ENCODE results near the gene CRTC1. TPM values are rescaled to one million over a fixed set of nuclear protein-coding genes. Genes with fewer than 3 reads are reported as not detected.

CRTC1 gene
- total RNA-seq, 1 donor from 2014 or later = 39.7 TPM

DNA sequence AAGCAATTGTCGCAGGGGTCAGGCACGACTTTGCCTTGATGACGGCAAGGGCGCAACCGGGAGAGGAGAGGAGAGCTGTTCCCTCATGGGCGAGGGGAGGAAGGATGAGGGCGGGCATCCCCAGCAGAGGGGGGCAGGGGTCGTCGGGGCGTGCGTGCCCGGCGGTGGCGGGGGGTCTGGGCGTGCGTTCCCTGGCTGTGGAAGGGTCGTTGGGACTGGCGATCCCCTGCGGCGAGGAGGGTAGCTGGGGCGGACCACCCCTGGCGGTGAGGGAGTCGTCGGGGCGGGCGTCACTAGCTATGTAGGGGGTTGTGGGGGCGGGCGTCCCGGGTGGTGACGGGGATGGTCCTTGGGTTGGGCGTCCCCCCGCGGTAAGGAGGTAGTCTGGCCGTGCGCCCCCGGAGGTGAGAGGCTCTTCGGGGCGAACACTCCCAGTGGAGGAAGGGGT lies 106.0 kb downstream of the CRTC1 start:
- TF ChIP-seq, protein P1, sequence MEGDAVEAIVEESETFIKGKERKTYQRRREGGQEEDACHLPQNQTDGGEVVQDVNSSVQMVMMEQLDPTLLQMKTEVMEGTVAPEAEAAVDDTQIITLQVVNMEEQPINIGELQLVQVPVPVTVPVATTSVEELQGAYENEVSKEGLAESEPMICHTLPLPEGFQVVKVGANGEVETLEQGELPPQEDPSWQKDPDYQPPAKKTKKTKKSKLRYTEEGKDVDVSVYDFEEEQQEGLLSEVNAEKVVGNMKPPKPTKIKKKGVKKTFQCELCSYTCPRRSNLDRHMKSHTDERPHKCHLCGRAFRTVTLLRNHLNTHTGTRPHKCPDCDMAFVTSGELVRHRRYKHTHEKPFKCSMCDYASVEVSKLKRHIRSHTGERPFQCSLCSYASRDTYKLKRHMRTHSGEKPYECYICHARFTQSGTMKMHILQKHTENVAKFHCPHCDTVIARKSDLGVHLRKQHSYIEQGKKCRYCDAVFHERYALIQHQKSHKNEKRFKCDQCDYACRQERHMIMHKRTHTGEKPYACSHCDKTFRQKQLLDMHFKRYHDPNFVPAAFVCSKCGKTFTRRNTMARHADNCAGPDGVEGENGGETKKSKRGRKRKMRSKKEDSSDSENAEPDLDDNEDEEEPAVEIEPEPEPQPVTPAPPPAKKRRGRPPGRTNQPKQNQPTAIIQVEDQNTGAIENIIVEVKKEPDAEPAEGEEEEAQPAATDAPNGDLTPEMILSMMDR (IDR thresholded peaks at IDR 0.05; ENCODE audit: unreplicated experiment) = no peak
- Mint-ChIP-seq H3K27ac (peak overlapping the region; percentile 17), H3K9me3 (ENCODE audit: low read depth) (no peaks in the 10 kb centered on the region), H3K27me3 (peaks cover 85% of the 10 kb centered on the region), H3K4me3 (ENCODE audit: low read depth) (peak overlapping the region; percentile 7), H3K36me3 (ENCODE audit: insufficient read depth) (no peaks in the 10 kb centered on the region), H3K4me1 (ENCODE audit: low read depth) (peaks cover 8% of the 10 kb centered on the region)
- no peak for DNase-seq (ENCODE audit: low spot score, unreplicated experiment)

DNA sequence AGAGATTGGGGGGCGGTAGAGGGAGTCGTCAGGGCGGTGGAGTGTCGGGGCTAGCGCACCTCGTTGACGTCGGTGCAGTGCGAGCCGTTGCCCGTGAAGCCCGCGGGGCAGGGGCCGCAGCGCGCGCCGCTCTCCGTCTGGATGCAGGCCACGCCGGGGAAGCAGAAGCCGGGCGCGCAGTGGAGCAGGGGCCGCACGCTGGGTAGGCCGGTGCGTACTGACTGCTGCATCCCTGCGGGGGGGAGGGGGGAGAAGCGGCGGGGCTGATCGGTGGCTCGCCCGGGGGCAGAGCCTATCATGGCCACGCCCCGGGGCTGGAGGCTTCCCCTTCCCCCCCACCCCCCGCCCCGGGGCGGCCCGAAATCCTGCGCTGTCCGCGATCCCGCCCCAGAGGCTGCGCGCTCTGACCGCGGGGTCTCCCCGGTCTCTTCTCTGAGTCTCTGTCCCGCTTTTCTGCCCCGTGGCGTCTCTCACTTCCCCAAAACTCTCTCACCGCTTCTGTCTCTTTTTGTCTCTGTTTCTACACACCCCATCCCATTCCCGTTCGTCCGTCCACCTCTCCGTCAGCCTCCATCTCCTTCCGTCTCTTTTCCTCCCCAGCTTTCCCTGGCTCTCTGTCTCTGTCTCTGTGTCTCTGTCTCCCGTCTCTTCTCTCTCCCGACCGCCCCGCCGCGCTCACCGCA lies 106.5 kb downstream of the CRTC1 start:
- H3K27me3 Mint-ChIP-seq = peaks cover 82% of the 10 kb centered on the region
- DNase-seq (ENCODE audit: low spot score, unreplicated experiment) = no peak
- TF ChIP-seq, protein P1 (IDR thresholded peaks at IDR 0.05; ENCODE audit: unreplicated experiment) = no peak
- no peaks in the 10 kb centered on the region for H3K9me3 Mint-ChIP-seq (ENCODE audit: low read depth)
- H3K27ac Mint-ChIP-seq = no peak overlapping the region
- peak overlapping the region; percentile 22 for H3K4me3 Mint-ChIP-seq (ENCODE audit: low read depth)
- H3K4me1 Mint-ChIP-seq (ENCODE audit: low read depth) = peaks cover 8% of the 10 kb centered on the region
- no peaks in the 10 kb centered on the region for H3K36me3 Mint-ChIP-seq (ENCODE audit: insufficient read depth)

DNA sequence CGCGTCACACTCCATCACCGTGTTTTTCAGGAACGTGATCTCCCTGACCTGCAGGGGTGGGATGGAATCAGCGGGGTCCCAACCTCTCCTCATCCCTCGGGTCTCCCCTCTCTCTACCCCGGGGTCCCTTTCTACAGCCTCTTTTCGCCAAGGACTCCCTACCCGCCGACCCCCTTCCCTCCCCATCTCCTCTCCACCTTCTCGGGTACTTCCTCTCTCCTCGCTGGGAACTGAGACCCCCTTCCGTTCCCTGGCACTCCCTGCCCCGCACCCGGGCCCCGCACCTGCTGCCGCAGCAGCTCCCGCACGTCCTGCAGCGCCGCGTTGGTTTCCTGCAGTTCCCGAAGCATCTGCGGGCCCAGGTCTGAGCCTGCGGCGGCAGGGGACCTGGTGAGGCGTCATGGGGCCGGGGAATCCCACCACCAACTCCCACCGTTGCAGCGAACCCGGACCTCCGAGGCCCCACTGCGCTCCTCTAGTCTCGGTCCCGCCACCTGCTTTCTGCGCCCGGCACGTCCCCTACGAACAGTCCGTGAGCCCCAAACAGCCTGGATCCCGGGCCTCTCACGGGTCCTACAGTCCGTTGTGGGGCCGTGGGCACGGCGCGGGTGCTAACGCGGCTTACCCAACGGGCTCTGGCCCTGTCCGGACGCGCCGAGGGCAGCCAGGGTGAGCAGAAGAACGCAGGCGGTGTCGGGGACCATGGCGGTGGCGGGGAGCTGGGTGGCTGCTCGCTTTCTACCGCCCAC lies 107.3 kb downstream of the CRTC1 start, which contains the start of gene COMP:
Gene COMP (minus strand): TSS at position 740 of the 749 bp plus-strand sequence. CDS start 36 bp downstream, at position 704.
- no peak for DNase-seq (ENCODE audit: low spot score, unreplicated experiment)
- TF ChIP-seq, protein P1 (IDR thresholded peaks at IDR 0.05; ENCODE audit: unreplicated experiment) = no peak
- peaks cover 77% of the 10 kb centered on the region for H3K27me3 Mint-ChIP-seq
- H3K4me1 Mint-ChIP-seq (ENCODE audit: low read depth) = peaks cover 5% of the 10 kb centered on the region
- H3K4me3 Mint-ChIP-seq (ENCODE audit: low read depth) = peak within 1 kb of the TSS; percentile 22
- no peaks in the 10 kb centered on the region for H3K9me3 Mint-ChIP-seq (ENCODE audit: low read depth)
- no peak within 1 kb of the TSS for H3K27ac Mint-ChIP-seq
- H3K36me3 Mint-ChIP-seq (ENCODE audit: insufficient read depth) = no peaks in the 10 kb centered on the region

DNA sequence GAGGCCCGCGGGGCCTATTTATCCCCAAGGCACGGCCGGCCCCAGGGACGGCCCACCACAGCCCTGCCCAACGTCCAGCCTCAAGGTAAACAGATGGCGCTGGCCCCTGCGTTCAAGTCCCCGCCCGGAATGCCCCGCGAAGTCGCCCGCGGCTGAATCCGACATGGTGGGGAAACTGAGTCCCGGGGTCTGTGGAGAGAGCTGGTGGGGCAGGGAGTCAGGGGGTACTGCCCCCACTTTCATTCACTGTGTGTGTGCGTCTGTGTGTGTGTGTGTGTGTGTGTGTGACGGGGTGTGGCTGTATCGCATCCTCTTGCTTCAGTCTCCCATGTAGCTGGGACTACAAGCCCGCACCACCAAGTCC lies 107.8 kb downstream of the CRTC1 start:
- Mint-ChIP-seq H3K36me3 (ENCODE audit: insufficient read depth) (no peaks in the 10 kb centered on the region), H3K4me3 (ENCODE audit: low read depth) (no peak overlapping the region), H3K27me3 (peaks cover 71% of the 10 kb centered on the region), H3K4me1 (ENCODE audit: low read depth) (peaks cover 5% of the 10 kb centered on the region), H3K27ac (no peak overlapping the region), H3K9me3 (ENCODE audit: low read depth) (no peaks in the 10 kb centered on the region)
- no peak for DNase-seq (ENCODE audit: low spot score, unreplicated experiment)
- TF ChIP-seq, protein P1 (IDR thresholded peaks at IDR 0.05; ENCODE audit: unreplicated experiment) = no peak

DNA sequence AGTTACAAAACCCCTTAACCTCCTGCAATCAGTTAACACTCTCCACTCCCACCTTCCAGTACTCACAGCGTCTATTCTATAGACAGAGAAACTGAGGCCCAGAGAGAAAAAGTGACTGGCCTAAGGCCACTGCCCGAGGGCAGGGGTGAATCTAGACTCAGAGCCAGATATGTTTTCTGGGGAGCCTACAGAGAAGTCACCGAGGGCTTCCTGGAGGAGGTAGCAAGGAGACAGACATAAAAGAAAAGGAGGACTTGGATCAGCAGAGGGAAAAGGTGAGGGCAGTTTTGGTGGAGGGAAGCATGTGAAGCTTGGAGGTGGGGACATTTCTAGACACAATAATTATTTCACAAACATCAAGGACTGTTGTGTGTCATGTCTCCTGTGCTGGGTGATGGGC lies 109.2 kb downstream of the CRTC1 start:
- Mint-ChIP-seq H3K4me1 (ENCODE audit: low read depth) (peaks cover 8% of the 10 kb centered on the region), H3K27me3 (peaks cover 58% of the 10 kb centered on the region), H3K27ac (no peak overlapping the region), H3K9me3 (ENCODE audit: low read depth) (no peaks in the 10 kb centered on the region), H3K36me3 (ENCODE audit: insufficient read depth) (no peaks in the 10 kb centered on the region), H3K4me3 (ENCODE audit: low read depth) (no peak overlapping the region)
- DNase-seq (ENCODE audit: low spot score, unreplicated experiment) = no peak
- TF ChIP-seq, protein P1 (IDR thresholded peaks at IDR 0.05; ENCODE audit: unreplicated experiment) = no peak

Data from progenitor cell of endocrine pancreas (in vitro differentiated cells).